Stimulated activated CD4-positive, alpha-beta T cell treated with anti-CD3 and anti-CD28 coated beads, TNF-alpha, amount 100 ng/mL, for 24 hours (primary cell): ENCODE results near the gene GP1BA.
"Not testable (repeated sequence)": the region's sequence is repeated elsewhere in the genome, so short reads cannot be mapped to it uniquely, and the experiment has no call there.

Source experiments
- DNase-seq, 3 experiments: peaks; one replicate each; pipeline ENCODE4 v3.0.0-alpha.2; 2020; ENCODE audit warnings: low read depth in 3 of 3

The GP1BA gene

DNA sequence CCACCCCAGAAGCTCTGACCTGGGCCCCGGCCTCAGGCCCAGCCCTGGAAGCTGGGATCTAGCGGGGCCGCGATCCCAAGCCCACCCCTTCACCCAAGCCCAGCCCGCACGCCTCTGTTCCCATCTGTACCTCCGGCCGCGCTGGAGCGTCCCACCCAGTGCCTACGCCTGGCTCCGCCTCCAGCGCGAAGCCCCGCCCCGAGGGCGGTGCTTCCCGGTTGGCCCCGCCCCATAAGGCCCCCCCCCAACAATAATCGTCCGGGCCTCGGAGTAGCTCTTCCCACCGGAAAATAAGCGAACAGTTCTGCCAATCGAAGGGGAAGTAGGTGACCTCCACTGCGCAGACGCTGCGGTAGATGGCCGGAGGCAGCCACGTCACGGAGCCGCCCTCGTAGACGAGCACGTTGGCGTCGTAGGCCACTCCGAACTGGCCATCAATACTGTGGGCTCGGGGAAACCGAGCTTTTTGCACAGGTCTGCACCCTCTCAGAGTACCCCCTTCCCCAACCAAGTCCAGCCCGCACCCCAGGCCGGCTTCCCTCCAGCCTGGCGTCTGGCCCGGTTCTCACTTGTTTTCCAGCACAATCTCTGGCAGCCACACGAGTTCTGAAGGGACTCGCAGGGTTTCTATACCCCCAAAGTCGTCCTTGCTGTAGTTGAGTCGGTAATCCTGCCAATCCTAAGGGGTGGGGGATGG lies 30.3 kb upstream of the GP1BA start:
- DNase-seq = no peak

DNA sequence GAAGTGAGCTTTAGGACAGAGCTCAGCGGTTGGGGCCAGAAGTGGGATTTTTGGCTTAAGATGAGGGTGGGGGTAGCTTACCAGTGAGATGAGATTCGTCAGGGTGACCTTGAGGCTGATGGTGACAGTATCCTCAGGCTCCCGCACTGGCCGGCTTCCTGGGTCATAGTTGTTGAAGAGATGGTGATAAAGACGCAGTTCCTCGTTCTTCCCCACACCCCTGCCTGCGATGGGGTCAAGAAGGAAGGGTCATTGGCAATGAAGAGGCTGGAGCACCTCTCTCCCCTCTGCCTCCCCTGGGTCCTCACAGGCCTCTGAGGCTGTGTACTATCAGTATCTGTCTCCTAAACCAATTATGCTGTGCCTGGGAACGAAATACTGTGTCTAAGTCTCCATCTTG lies 29.5 kb upstream of the GP1BA start:
- DNase-seq = no peak

DNA sequence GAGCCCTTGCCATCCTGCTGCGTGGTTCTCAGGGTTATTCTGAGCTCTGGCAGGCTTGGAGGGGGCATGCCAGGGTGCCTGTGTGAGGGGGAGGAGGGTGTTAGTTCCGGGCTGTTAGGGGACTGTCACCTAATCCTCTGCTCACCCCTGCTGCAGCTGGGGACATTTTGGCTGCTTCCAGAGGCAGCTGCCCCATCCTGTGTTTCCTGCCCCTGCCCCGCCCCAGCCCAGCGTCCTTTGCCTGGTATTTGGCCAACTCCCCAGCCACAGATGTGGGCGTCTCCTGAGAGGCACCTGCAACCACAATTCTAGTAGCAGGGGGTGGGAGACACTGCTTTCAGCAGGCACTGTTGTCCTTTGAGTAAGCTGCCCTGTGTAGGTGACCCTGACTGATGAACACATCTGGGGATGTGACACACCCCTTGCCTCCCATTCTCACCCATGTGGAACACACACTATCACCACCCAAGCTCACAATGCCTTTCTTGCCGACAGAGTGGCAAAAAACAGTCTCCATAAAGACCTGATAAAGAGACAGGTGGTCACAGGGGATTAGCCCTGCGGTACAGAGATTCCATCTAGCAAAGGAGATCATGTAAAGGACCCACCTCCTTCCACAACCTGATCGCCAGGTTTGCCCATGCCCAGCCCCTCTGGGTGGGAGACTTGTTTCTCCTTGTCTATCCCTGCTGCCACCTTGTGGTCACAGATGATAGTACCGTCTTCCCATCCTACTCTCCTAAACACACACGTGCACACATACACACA lies 28.8 kb upstream of the GP1BA start, which contains the start of gene CHRNE:
Gene CHRNE (minus strand): TSS at position 48 of the 768 bp plus-strand sequence. CDS start 35 bp downstream, at position 13.
- DNase-seq = peak; percentile 42 to 68 (median 67)

DNA sequence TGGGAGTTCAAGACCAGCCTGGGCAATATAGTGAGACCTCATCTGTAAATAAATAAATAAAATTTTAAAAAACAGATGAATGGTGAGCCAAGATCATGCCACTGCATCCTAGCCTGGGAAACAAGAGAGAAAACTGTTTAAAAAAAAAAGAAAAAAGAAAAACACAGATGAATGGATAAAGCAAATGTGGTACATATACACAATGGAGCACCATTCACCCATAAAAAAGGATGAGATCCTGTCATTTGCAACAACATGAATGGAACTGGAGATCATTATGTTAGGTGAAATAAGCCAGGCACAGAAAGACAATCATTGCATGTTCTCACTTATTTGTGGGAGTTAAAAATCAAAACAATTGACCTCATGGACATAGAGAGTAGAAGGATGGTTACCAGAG lies 25.4 kb upstream of the GP1BA start:
- not testable (repeated sequence) for DNase-seq

DNA sequence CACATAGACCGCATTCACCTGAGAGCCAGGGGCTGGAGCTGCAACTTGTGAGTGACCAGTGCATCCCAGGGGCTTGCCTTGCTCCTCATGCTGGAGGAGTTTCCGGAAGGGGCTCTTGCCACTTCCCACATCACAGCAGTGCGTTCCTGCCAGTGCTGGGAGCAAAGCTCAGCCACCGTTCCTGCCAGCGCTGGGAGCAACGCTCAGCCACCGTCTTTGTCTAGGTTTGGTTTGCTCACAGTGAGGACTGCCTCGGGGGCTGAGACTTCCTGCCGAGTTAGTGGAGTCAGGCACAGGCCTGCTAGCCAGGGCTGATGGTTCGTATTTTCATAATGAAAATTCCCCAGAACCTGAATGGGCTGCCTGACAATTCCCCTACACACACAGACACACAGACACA lies 23.8 kb upstream of the GP1BA start:
- no peak for DNase-seq

DNA sequence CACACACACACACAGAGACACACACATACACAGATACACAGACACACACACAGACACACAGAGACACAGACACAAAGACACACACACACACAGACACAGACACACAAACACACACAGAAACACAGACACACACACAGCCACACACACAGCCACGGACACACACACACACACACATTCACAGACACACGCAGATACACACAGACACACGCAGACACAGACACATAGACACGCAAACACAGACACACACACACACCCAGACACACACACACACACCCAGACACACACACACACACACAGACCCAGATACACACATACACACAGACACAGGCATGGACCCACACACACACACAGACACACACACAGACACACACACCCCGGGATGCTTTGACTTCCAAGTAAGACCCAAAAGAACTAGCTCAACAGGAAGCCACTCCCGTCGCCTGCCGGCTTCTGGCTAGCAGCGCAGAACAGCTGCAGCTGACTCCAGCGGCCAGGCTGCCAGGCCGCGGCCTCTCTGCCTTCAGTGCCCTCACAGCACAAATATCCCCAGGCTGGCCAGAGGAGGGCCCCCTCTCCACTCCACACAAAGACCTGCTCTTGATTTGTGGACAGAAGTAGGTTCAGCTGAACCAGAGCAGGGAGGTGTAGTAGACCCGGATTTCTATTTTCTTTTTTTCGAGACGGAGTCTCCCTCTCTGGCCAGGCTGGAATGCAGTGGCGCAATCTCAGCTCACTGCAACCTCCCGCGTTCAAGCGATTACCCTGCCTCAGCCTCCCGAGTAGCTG lies 23.2 kb upstream of the GP1BA start:
- DNase-seq = peak; percentile 37 to 66 (median 50)

DNA sequence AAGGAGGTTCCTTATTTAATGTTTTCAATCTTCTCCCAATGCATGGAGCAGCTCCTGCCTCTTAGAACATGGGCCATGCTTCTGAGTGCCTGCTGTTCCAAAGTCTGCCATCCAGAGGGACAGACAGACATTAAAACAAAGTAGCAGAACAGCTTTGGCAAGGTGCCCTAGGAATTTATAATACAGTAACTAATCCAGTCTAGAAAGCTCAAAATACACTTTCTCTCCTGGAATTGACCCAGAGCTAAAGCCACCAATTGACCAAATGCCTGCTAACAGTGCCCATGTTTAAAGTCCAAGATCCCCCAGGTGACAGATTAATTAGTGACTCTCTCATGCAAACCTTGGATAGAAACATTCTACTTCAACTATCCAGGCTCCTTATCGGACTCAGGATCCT lies 18.1 kb upstream of the GP1BA start:
- DNase-seq = no peak

DNA sequence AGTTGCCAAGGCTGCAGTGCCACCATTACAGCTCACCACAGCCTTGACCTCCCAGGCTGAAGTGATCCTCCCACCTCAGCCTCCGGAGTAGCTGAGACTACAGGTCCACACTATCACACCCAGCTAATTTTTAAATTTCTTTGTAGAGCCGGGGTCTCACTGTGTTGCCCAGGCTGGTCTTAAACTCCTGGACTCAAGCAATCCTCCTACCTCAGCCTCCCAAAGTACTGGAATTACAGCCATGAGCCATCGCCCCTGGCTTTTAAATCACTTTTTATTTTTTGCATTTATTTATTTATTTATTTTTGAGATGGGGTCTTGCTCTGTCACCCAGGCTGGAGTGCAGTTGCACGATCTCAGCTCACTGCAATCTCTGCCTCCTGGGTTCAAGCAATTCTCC lies 17.5 kb upstream of the GP1BA start:
- not testable (repeated sequence) for DNase-seq

DNA sequence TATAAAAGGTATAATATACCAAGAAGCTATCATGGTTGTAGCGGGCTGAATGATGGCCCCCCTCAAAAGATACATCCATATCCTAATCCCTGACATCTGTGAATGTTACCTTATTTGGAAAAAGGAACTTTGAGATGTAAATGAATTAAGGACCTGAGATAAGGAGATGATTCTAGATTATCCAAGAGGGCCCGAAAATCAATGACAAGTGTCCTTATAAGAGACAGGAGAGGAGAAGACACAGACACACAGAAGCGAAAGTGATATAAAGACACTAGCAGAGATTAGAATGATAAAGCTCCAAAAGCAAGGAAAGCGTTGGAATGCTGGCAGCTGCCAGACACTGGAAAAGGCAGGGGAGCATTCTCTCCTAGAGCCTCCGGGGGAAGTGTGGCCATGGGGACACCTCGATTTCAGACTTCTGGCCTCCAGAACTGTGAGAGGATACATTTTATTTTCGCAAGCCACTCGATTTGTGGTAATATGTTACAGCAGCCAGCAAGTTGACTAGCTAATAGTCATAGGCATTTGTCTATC lies 12.5 kb upstream of the GP1BA start:
- DNase-seq = no peak

DNA sequence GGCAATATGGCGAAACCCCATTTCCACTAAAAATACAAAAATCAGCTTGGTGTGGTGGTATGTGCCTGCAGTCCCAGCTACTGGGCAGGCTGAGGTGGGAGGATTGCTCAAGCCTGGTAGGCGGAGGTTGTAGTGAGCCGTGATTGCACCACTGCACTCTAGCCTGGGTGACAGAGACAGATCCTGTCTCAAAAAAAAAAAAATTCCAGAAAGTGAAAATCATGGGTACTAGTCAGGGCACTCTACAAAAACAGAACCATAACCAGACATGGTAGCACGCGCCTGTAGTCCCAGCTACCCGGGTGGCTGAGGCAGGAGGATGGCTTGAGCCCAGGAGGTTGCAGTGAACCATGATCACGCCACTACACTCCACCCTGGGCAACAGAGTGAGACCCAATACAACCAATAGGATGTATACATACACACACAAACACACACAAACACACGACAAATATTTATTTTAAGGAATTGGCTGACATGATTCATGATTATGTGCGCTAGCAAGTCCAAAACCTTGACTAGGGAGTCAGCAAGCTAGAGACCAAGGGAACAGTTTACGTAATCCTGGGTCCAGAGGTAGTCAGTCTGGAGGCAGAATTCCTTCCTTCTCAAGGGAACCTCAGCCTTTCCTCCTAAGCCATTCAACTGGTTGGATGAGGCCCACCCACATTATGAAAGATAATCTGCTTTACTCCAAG lies 11.6 kb upstream of the GP1BA start:
- no peak for DNase-seq

DNA sequence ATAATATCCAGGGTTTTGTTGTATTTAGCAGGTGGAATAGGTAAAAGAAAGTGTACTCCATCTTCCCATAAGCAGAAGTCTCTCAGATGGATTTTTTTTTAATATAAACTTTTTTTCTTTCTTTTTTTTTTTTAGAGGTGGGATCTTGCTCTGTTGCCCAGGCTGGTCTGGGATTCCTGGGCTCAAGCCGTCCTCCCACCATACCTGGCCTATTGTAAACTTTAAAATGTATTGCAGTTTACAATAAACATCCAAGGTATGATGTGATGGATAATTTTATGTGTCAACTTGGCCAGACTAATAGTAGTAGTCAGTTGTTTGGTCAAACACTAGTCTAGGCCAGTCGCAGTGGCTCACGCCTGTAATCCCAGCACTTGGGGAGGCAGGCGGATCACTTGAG lies 10.8 kb upstream of the GP1BA start:
- DNase-seq = no peak

DNA sequence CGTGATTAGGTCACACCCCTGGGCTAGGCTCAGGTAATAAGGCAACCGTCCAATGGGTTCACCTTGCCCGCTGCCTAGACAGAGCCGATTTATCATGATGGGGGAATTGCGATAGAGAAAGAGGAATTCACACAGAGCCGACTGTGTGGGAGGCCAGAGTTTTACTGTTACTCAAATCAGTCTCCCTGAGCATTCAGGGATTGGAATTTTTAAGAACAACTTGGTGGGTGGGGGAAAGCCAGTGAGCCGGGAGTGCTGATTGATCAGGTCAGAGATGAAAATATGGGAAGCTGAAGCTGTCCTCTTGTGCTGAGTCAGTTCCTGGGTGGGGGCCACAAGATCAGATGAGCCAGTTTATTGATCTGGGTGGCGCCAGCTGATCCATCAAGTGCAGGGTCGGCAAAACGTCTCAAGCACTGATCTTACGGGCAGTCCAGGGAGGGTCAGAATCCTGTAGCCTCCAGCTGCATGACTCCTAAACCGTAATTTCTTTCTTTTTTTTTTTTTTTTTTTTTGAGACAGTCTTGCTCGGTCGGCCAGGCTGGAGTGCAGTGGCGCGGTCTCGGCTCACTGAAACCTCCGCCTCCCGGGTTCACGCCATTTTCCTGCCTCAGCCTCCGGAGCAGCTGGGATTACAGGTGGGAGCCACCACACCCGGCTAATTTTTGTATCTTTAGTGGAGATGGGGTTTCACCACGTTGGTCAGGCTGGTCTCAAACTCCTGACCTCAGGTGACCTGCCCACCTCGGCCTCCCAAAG lies 5.3 kb upstream of the GP1BA start:
- DNase-seq = not testable (repeated sequence)

DNA sequence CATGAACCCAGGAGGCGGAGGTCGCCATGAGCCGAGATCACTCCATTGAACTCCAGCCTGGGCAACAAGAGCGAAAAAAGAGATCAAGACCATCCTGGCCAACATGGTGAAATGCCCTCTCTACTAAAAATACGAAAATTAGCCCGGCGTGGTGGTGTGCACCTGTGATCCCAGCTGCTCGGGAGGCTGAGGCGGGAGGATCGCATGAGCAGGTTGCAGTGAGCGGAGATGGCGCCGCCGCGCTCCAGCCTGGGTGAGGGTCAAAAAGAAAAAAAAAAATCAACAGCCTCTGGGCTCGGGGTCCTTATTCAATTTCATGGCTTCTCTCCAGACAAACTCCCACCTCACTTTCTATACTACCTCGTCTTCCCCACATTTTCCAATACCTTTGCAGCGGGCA lies 3.2 kb upstream of the GP1BA start:
- DNase-seq = no peak

DNA sequence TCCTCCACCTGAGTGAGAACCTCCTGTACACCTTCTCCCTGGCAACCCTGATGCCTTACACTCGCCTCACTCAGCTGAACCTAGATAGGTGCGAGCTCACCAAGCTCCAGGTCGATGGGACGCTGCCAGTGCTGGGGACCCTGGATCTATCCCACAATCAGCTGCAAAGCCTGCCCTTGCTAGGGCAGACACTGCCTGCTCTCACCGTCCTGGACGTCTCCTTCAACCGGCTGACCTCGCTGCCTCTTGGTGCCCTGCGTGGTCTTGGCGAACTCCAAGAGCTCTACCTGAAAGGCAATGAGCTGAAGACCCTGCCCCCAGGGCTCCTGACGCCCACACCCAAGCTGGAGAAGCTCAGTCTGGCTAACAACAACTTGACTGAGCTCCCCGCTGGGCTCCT lies 679 bp downstream of the GP1BA start:
- no peak for DNase-seq

DNA sequence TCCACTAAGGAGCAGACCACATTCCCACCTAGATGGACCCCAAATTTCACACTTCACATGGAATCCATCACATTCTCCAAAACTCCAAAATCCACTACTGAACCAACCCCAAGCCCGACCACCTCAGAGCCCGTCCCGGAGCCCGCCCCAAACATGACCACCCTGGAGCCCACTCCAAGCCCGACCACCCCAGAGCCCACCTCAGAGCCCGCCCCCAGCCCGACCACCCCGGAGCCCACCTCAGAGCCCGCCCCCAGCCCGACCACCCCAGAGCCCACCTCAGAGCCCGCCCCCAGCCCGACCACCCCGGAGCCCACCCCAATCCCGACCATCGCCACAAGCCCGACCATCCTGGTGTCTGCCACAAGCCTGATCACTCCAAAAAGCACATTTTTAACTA lies 1.6 kb downstream of the GP1BA start:
- no peak for DNase-seq

DNA sequence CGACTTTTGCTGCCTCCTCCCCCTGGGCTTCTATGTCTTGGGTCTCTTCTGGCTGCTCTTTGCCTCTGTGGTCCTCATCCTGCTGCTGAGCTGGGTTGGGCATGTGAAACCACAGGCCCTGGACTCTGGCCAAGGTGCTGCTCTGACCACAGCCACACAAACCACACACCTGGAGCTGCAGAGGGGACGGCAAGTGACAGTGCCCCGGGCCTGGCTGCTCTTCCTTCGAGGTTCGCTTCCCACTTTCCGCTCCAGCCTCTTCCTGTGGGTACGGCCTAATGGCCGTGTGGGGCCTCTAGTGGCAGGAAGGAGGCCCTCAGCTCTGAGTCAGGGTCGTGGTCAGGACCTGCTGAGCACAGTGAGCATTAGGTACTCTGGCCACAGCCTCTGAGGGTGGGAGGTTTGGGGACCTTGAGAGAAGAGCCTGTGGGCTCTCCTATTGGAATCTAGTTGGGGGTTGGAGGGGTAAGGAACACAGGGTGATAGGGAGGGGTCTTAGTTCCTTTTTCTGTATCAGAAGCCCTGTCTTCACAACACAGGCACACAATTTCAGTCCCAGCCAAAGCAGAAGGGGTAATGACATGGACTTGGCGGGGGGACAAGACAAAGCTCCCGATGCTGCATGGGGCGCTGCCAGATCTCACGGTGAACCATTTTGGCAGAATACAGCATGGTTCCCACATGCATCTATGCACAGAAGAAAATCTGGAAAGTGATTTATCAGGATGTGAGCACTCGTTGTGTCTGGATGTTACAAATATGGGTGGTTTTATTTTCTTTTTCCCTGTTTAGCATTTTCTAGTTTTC lies 2.3 kb downstream of the GP1BA start:
- DNase-seq = no peak

DNA sequence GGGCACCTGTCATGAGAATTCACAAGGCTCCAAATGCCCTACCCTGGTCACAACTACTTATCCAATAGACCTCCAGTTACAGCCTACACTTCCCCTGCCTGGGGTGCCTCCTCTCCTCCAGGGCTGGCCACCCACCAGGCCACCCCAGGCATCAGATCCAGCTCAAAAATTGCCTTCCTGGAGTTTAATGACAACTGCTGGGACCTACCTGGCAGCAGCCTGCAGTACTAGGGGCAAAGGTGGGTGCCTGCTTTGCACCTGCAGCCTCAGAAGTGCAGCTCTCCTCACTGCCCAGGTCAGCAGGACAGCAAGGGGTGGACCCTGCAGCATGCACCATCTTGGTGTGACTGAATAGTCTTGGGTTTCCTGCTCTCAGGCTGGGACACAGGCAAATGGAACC lies 3.6 kb downstream of the GP1BA start:
- no peak for DNase-seq

DNA sequence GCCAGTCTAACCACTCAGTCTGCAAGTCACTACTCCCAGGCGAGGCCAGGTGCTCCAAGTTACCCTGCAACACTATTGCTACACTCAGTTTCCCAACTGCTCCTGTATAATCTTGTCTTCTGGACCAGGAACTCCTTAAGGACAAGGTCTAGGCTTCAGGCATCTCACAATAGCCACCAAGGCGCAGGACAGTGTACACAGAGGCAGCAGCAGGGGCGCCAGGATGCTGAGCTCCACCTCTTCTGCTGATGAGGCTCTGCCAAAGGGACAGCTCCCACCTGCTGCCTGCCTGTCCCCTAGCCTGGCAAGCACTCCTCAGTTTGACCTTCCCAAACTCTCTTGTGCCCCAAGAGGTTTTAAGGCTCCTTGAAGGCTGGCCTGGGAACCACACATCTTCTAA lies 4.4 kb downstream of the GP1BA start:
- DNase-seq = no peak

DNA sequence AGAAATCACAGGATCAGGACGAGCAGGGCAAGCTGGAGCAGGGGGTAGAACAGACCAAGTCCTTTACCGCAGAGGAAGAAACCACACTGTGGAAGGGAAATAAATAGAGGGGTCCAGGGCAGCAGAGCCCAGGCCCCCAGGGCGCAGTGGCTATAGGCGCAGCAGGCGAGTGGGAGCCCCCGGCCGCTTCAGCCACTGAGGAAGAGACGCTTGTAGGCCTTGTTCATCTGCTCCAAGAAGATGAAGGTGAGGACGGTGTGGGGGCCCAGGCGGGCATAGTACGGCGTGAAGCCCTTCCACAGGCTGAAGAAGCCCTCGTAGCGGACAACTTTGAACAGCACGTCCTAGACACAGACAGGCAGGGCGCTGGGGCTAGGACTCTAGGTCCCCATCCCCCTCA lies 5.5 kb downstream of the GP1BA start:
- no peak for DNase-seq

DNA sequence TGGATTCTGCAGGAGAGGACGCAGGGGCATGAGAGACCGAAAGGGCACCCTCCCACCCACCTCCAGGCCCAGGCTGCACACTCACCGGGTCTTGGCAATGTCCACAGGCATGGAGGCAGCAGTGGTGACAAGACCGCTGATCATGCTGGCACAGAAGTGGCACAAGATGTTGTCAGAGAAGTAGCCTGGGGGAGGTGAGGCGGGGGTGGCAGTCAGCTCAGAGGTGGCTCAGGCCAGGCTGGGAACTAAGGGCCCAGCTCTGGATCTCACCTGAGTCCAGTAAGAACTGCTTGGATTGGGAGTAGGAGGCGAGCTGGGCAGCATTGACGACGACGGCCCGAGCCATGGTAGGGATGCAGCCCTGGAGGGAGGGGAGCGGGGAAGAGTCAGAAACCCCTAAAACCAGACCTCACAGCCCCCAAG lies 6.0 kb downstream of the GP1BA start:
- no peak for DNase-seq
